H1 (cell line): ENCODE measurements around the gene ADAMTS14. TPM values are rescaled to one million over a fixed set of nuclear protein-coding genes. Genes with fewer than 3 reads are reported as not detected.

ENCODE experiments used
- CTCF ChIA-PET: fragments of 300-600 bp; sonication (Branson Sonifier 250); formaldehyde crosslinking; loops from one replicate; lab custom pipeline; 2021; ENCODE audit not compliant: partially characterized antibody; lab: Charles Lee
- POLR2A ChIA-PET: fragments of 300-600 bp; sonication (Branson Sonifier 250); formaldehyde crosslinking; loops from one replicate; lab custom pipeline; 2021; ENCODE audit warnings: inconsistent platforms; ENCODE audit not compliant: partially characterized antibody; lab: Charles Lee
- DNase-seq, 2 experiments: peaks; one replicate each; pipeline versions ENCODE4 v3.0.0 to v3.0.0-alpha.2; 2010 to 2022; ENCODE audit warnings: low spot score in 2 of 2, low read depth in 1 of 2, mixed read lengths in 1 of 2
- FAIRE-seq: peaks from 2 replicates; lab custom pipeline; 2011; peaks lifted over from hg19 to GRCh38; lab: Jason Lieb, UNC
- H2AFZ ChIP-seq: 2 replicates; pipeline ENCODE4 v1.8.1; 2012; ENCODE audit warnings: low read length, inconsistent platforms
- H2AK5ac ChIP-seq: 2 replicates; pipeline ENCODE4 v1.6.1; 2013; ENCODE audit warnings: low read depth, low read length
- H2BK120ac ChIP-seq: replicated peaks from 2 replicates; pipeline ENCODE3; 2013; ENCODE audit warnings: low read depth, low read length, inconsistent platforms
- H2BK12ac ChIP-seq: 2 replicates; pipeline ENCODE4 v1.6.1; 2013; ENCODE audit warnings: low read depth, low read length
- H2BK15ac ChIP-seq: 2 replicates; pipeline ENCODE4 v1.6.1; 2013; ENCODE audit warnings: low read length
- H2BK20ac ChIP-seq: 2 replicates; pipeline ENCODE4 v1.6.1; 2013; ENCODE audit warnings: low read length
- H2BK5ac ChIP-seq: 2 replicates; pipeline ENCODE4 v1.6.1; 2013; ENCODE audit warnings: low read depth, low read length
- H3K14ac ChIP-seq: 2 replicates; pipeline ENCODE4 v1.6.1; 2013; ENCODE audit warnings: inconsistent platforms; ENCODE audit not compliant: insufficient read length
- H3K18ac ChIP-seq: 2 replicates; pipeline ENCODE4 v1.6.1; 2013; ENCODE audit warnings: low read length; ENCODE audit errors: extremely low read depth
- H3K23ac ChIP-seq: 2 replicates; pipeline ENCODE4 v1.6.1; 2013; ENCODE audit warnings: inconsistent platforms; ENCODE audit not compliant: insufficient read length
- H3K23me2 ChIP-seq: 2 replicates; pipeline ENCODE4 v1.6.1; 2013; ENCODE audit warnings: low read depth, low read length
- H3K27ac ChIP-seq: 2 replicates; pipeline ENCODE4 v1.6.1; 2011; ENCODE audit warnings: low read depth, low read length, inconsistent platforms
- H3K27me3 ChIP-seq, 4 experiments: replicated peaks in 1 of 4; 1 replicate in 1 of 4; 2 replicates in 3 of 4; pipeline versions ENCODE4 v1.6.1 to v1.8.1; 2011 to 2013; ENCODE audit warnings: low read length in 3 of 4, mild to moderate bottlenecking in 3 of 4, inconsistent platforms in 2 of 4, mixed read lengths in 2 of 4, moderate library complexity in 1 of 4; ENCODE audit not compliant: control insufficient read depth in 3 of 4, insufficient read depth in 3 of 4; ENCODE audit errors: extremely low read depth in 1 of 4
- H3K36me3 ChIP-seq, 4 experiments: 2 replicates each; pipeline versions ENCODE4 v1.6.1 to v1.8.1; 2011 to 2013; ENCODE audit warnings: mild to moderate bottlenecking in 4 of 4, low read length in 3 of 4, moderate library complexity in 2 of 4, control low read depth in 1 of 4, inconsistent platforms in 1 of 4; ENCODE audit not compliant: insufficient read depth in 4 of 4, control insufficient read depth in 2 of 4
- H3K4ac ChIP-seq: replicated peaks from 2 replicates; pipeline ENCODE3; 2013; ENCODE audit warnings: low read length, low read depth, mixed read lengths, inconsistent platforms; ENCODE audit not compliant: insufficient read length
- H3K4me1 ChIP-seq, 4 experiments: replicated peaks in 1 of 4; 1 replicate in 1 of 4; 2 replicates in 3 of 4; pipeline versions ENCODE4 v1.6.1 to v1.8.1; 2011 to 2013; ENCODE audit warnings: low read length in 3 of 4, inconsistent platforms in 2 of 4, mixed read lengths in 1 of 4; ENCODE audit not compliant: insufficient read depth in 4 of 4, control insufficient read depth in 3 of 4
- H3K4me2 ChIP-seq, 2 experiments: 2 replicates each; pipeline versions ENCODE4 v1.6.1 to v1.8.1; 2011 to 2013; ENCODE audit warnings: low read depth in 2 of 2, low read length in 2 of 2, control low read depth in 1 of 2, inconsistent platforms in 1 of 2, mild to moderate bottlenecking in 1 of 2; ENCODE audit not compliant: insufficient read depth in 1 of 2
- H3K4me3 ChIP-seq, 4 experiments: fragments of 200-600, 300-600 bp in 1 of 4; sonication (generic), shearing (Covaris generic), sonication (Bioruptor Twin) in 1 of 4; 2 replicates each; pipeline versions ENCODE4 v1.5.1 to v1.8.1; 2011 to 2016; ENCODE audit warnings: low read length in 4 of 4, low read depth in 3 of 4, control low read depth in 2 of 4, inconsistent platforms in 2 of 4, mild to moderate bottlenecking in 2 of 4, mixed read lengths in 1 of 4, moderate library complexity in 1 of 4; ENCODE audit not compliant: insufficient read depth in 2 of 4; ENCODE audit errors: extremely low read depth in 1 of 4
- H3K56ac ChIP-seq: replicated peaks from 2 replicates; pipeline ENCODE3; 2013; ENCODE audit warnings: low read depth, mild to moderate bottlenecking, mixed read lengths, low read length, inconsistent platforms; ENCODE audit not compliant: insufficient read length
- H3K79me1 ChIP-seq: 2 replicates; pipeline ENCODE4 v1.6.1; 2013; ENCODE audit warnings: low read depth, low read length, control low read depth
- H3K79me2 ChIP-seq, 2 experiments: 2 replicates each; pipeline versions ENCODE4 v1.6.1 to v1.8.1; 2012 to 2013; ENCODE audit warnings: low read length in 2 of 2, mild to moderate bottlenecking in 2 of 2, inconsistent platforms in 1 of 2; ENCODE audit not compliant: insufficient read depth in 2 of 2, control insufficient read depth in 1 of 2
- H3K9ac ChIP-seq, 4 experiments: replicated peaks in 1 of 4; 1 replicate in 1 of 4; 2 replicates in 3 of 4; pipeline versions ENCODE4 v1.6.1 to v1.8.1; 2011 to 2013; ENCODE audit warnings: low read depth in 3 of 4, low read length in 3 of 4, control low read depth in 2 of 4, mild to moderate bottlenecking in 2 of 4, moderate library complexity in 2 of 4, inconsistent platforms in 1 of 4; ENCODE audit errors: extremely low read depth in 1 of 4
- H3K9me3 ChIP-seq, 2 experiments: 2 replicates each; pipeline versions ENCODE4 v1.6.1 to v1.8.1; 2012 to 2013; ENCODE audit warnings: mild to moderate bottlenecking in 2 of 2, moderate library complexity in 2 of 2, control low read depth in 1 of 2, inconsistent platforms in 1 of 2, low read depth in 1 of 2, low read length in 1 of 2, mixed read lengths in 1 of 2; ENCODE audit not compliant: insufficient read depth in 2 of 2
- H4K20me1 ChIP-seq, 2 experiments: replicated peaks in 1 of 2; 2 replicates each; pipeline versions ENCODE3 to v1.8.1; 2011 to 2013; ENCODE audit warnings: inconsistent platforms in 2 of 2, low read length in 2 of 2, mild to moderate bottlenecking in 1 of 2; ENCODE audit not compliant: insufficient read depth in 2 of 2, control insufficient read depth in 1 of 2
- H4K5ac ChIP-seq: 2 replicates; pipeline ENCODE4 v1.6.1; 2013; ENCODE audit warnings: low read length, low read depth, mixed read lengths, inconsistent platforms; ENCODE audit not compliant: insufficient read length
- H4K8ac ChIP-seq: 2 replicates; pipeline ENCODE4 v1.8.0; 2013; ENCODE audit warnings: mild to moderate bottlenecking, moderate library complexity, low read length, inconsistent platforms; ENCODE audit not compliant: insufficient read depth; ENCODE audit errors: extremely low read depth
- H4K91ac ChIP-seq: replicated peaks from 2 replicates; pipeline ENCODE3; 2013; ENCODE audit warnings: low read length, mixed read lengths, inconsistent platforms; ENCODE audit not compliant: insufficient read length
- ATF3 ChIP-seq: IDR thresholded peaks from 2 replicates; pipeline ENCODE4 v1.6.1; 2011; ENCODE audit warnings: low read depth, mild to moderate bottlenecking, low read length; ENCODE audit not compliant: insufficient read depth
- CREB1 ChIP-seq: IDR thresholded peaks from 2 replicates; pipeline ENCODE4 v1.6.1; 2012; ENCODE audit warnings: inconsistent platforms
- CTBP2 ChIP-seq: IDR thresholded peaks from 2 replicates; pipeline ENCODE4 v1.7.0; 2011; ENCODE audit warnings: borderline replicate concordance, mild to moderate bottlenecking, moderate library complexity, mixed read lengths, low read length; ENCODE audit not compliant: insufficient read depth, insufficient read length
- CTCF ChIP-seq, 3 experiments: IDR thresholded peaks; 1 replicate in 2 of 3; 2 replicates in 1 of 3; pipeline versions ENCODE4 v1.5.1 to v1.6.1; 2011; ENCODE audit warnings: low read length in 3 of 3, mild to moderate bottlenecking in 3 of 3, inconsistent platforms in 2 of 3, low read depth in 1 of 3, moderate library complexity in 1 of 3; ENCODE audit not compliant: insufficient read depth in 1 of 3; ENCODE audit errors: control extremely low read depth in 1 of 3
- EZH2 ChIP-seq: fragments of 200-600 bp; sonication (generic); IDR thresholded peaks from 2 replicates; pipeline ENCODE4 v1.7.1; 2012; ENCODE audit warnings: low read depth, mild to moderate bottlenecking, moderate library complexity, low read length, inconsistent platforms; ENCODE audit not compliant: severe bottlenecking
- JUND ChIP-seq: IDR thresholded peaks from 2 replicates; pipeline ENCODE4 v1.6.1; 2011; ENCODE audit warnings: mild to moderate bottlenecking, improper control_type of control experiment, low read length
- POLR2A ChIP-seq, 2 experiments: IDR thresholded peaks; 1 replicate in 1 of 2; 2 replicates in 1 of 2; pipeline ENCODE4 v1.6.1; 2011; ENCODE audit warnings: low read depth in 2 of 2, low read length in 2 of 2, mild to moderate bottlenecking in 2 of 2; ENCODE audit errors: control extremely low read depth in 1 of 2
- SIRT6 ChIP-seq: IDR thresholded peaks from one replicate; pipeline ENCODE4 v1.7.1; 2012; ENCODE audit warnings: low read length, inconsistent platforms
- TBP ChIP-seq: IDR thresholded peaks from 2 replicates; pipeline ENCODE4 v1.6.1; 2011; ENCODE audit warnings: low read depth, low read length, improper control_type of control experiment
- YY1 ChIP-seq: IDR thresholded peaks from 2 replicates; pipeline ENCODE4 v1.6.1; 2011; ENCODE audit warnings: low read depth, mild to moderate bottlenecking, low read length
- WGBS, 2 experiments: shearing (Covaris generic) in 1 of 2; methylation state at CpG; one replicate each; pipeline versions ENCODE4 v1.1.6 to v1.1.7; 2013 to 2015; ENCODE audit warnings: low lambda C conversion rate in 2 of 2, mixed read lengths in 2 of 2, inconsistent platforms in 1 of 2, low coverage in 1 of 2, missing lambda C conversion rate in 1 of 2; ENCODE audit not compliant: insufficient replicate concordance in 2 of 2, insufficient coverage in 1 of 2, insufficient read length in 1 of 2; ENCODE audit errors: extremely low coverage in 1 of 2, missing lambda C conversion rate in 1 of 2; 5-methylcytosine and 5-hydroxymethylcytosine counted together
- polyA plus RNA-seq, 7 experiments: library from polyadenylated mRNA; depleted of rRNA in 3 of 7; stranded (reverse) in 5 of 7; unstranded in 2 of 7; fragments of >200 nt in 5 of 7; fragments of 200-250 nt in 2 of 7; gene quantifications; 1 replicate in 5 of 7; 2 replicates in 1 of 7; 4 replicates in 1 of 7; pipeline versions ENCODE4 v1.2.1 to v1.2.3, GENCODE V29; 2011 to 2013; ENCODE audit warnings: missing spikeins in 2 of 7, mixed read lengths in 2 of 7
- total RNA-seq: library from RNA; stranded (reverse); fragmentation: NEBNext Ultra II Directional; extraction: Animal tissue kit (Norgen Biotek cat#: 25700); gene quantifications from 2 replicates; pipeline ENCODE4 v1.2.1, GENCODE V29; 2021

The ADAMTS14 gene
- total and polyA plus RNA-seq, 2 of the 8 experiments (the other 6 are each of a cell fraction or from before 2014, with no cell fraction given): 2.0 to 2.3 TPM

- Histone ChIP-seq H2BK12ac (peak overlapping the region; percentile 80; the same call in 1 of the 2 replicates), H2AK5ac (no peak overlapping the region), H3K56ac (no peak overlapping the region), H3K4me2 (no peak overlapping the region), H3K18ac (no peak overlapping the region), H2BK15ac (no peak overlapping the region; the same call in 1 of the 2 replicates), H3K23me2 (no peaks in the 10 kb centered on the region; the same call in 1 of the 2 replicates), H2BK20ac (no peak overlapping the region), H3K27ac (no peak overlapping the region), H3K79me2 (no peaks in the 10 kb centered on the region), H2BK5ac (no peak overlapping the region), H3K4me1 (peaks cover 1 to 11% (median 7%) of the 10 kb centered on the region in 4 experiments), H3K79me1 (no peaks in the 10 kb centered on the region; the same call in 1 of the 2 replicates), H4K5ac (no peak overlapping the region), H2AFZ (no peak overlapping the region), H4K8ac (0 out of 2 replicates have a peak overlapping the region, but pooled peaks have one; percentile 29), H3K9ac (no peak overlapping the region), H3K23ac (no peak overlapping the region), H3K4me3 (no peak overlapping the region), H3K27me3 (no peaks in the 10 kb centered on the region; a peak in 1 of 7 replicates), H4K20me1 (no peaks in the 10 kb centered on the region), H3K9me3 (peaks cover 0 to 2% of the 10 kb centered on the region in 2 experiments; a peak in 1 of 4 replicates), H2BK120ac (no peak overlapping the region), H3K36me3 (no peaks in the 10 kb centered on the region), H3K14ac (no peak overlapping the region), H3K4ac (no peak overlapping the region), H4K91ac (no peak overlapping the region)
- WGBS, 2 experiments: 91% methylated on average over 19 of the region's 19 CpGs; no CpG with 5 or more reads in 1 of the 2 experiments
- FAIRE-seq (no peak), DNase-seq (no peak)
- TF ChIP-seq EZH2 (no peak), POLR2A (IDR thresholded peaks at IDR 0.05; ENCODE audit: control extremely low read depth in 1 of 2, low read depth in 2 of 2, low read length in 2 of 2) (no peak), CTCF (IDR thresholded peaks at IDR 0.05; ENCODE audit: control extremely low read depth in 1 of 3, insufficient read depth in 1 of 3, low read depth in 1 of 3, low read length in 3 of 3) (no peak), CREB1 (no peak), TBP (no peak), YY1 (no peak), JUND (no peak), SIRT6 (no peak), CTBP2 (no peak), ATF3 (no peak)
- ChIA-PET CTCF (interaction anchor here (0.8 to 1.4 kb wide), 2 partner anchors 12 to 60 kb away, joined by 3 to 4 read pairs; no protein-coding TSS in a partner anchor), POLR2A (no interaction called here)
Measured at GRCh38 chr10:70693619-70694335, 21.5 kb downstream of the ADAMTS14 start.
